Glutamatergic neuron (in vitro differentiated cells): Measurements from ENCODE around the gene TEKT4. TPM values are rescaled to one million over a fixed set of nuclear protein-coding genes. Genes with fewer than 3 reads are reported as not detected.
A peak's percentile ranks its signal among the peaks of the same experiment; 100 is the strongest.
"Not testable (repeated sequence)": the region's sequence is repeated elsewhere in the genome, so short reads cannot be mapped to it uniquely, and the experiment has no call there.

ENCODE experiments used
- DNase-seq: peaks from one replicate; pipeline ENCODE4 v3.0.0; 2022
- H3K27ac Mint-ChIP-seq: one replicate; pipeline ENCODE4 v1.8.0; 2020; ENCODE audit warnings: mild to moderate bottlenecking, mixed read lengths, inconsistent platforms; ENCODE audit not compliant: unreplicated experiment
- H3K27me3 Mint-ChIP-seq: one replicate; pipeline ENCODE4 v1.8.0; 2020; ENCODE audit warnings: mild to moderate bottlenecking, moderate library complexity, mixed read lengths, inconsistent platforms; ENCODE audit not compliant: unreplicated experiment
- H3K36me3 Mint-ChIP-seq: one replicate; pipeline ENCODE4 v1.8.0; 2020; ENCODE audit warnings: mild to moderate bottlenecking, mixed read lengths, inconsistent platforms; ENCODE audit not compliant: unreplicated experiment
- H3K4me1 Mint-ChIP-seq: one replicate; pipeline ENCODE4 v1.8.0; 2020; ENCODE audit warnings: mild to moderate bottlenecking, low read depth, mixed read lengths, inconsistent platforms; ENCODE audit not compliant: unreplicated experiment
- H3K4me3 Mint-ChIP-seq: one replicate; pipeline ENCODE4 v1.8.0; 2020; ENCODE audit warnings: mild to moderate bottlenecking, mixed read lengths, inconsistent platforms; ENCODE audit not compliant: unreplicated experiment
- H3K9me3 Mint-ChIP-seq: one replicate; pipeline ENCODE4 v1.8.0; 2020; ENCODE audit warnings: mild to moderate bottlenecking, moderate library complexity, mixed read lengths, inconsistent platforms; ENCODE audit not compliant: unreplicated experiment
- long read RNA-seq: library from polyadenylated mRNA; unstranded; transcript quantifications from one replicate; pipeline ENCODE4 v2.0.0, GENCODE V29; 2020; ENCODE audit not compliant: unreplicated experiment
- total RNA-seq: library from RNA; stranded (reverse); fragmentation: NEBNext Ultra II Directional; extraction: Animal tissue kit (Norgen Biotek cat#: 25700); gene quantifications from one replicate; pipeline ENCODE4 v1.2.1, GENCODE V29; 2021; ENCODE audit not compliant: unreplicated experiment
- TF ChIP-seq, protein P1 (sequence below): fragments of 200-600 bp; sonication (generic); IDR thresholded peaks from one replicate; pipeline ENCODE4 v1.5.0; 2021; ENCODE audit not compliant: partially characterized antibody, unreplicated experiment

The TEKT4 gene, protein sequence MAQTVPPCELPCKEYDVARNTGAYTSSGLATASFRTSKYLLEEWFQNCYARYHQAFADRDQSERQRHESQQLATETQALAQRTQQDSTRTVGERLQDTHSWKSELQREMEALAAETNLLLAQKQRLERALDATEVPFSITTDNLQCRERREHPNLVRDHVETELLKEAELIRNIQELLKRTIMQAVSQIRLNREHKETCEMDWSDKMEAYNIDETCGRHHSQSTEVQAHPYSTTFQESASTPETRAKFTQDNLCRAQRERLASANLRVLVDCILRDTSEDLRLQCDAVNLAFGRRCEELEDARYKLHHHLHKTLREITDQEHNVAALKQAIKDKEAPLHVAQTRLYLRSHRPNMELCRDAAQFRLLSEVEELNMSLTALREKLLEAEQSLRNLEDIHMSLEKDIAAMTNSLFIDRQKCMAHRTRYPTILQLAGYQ
- not detected for total RNA-seq
- long read RNA-seq, result 0 reads

DNA sequence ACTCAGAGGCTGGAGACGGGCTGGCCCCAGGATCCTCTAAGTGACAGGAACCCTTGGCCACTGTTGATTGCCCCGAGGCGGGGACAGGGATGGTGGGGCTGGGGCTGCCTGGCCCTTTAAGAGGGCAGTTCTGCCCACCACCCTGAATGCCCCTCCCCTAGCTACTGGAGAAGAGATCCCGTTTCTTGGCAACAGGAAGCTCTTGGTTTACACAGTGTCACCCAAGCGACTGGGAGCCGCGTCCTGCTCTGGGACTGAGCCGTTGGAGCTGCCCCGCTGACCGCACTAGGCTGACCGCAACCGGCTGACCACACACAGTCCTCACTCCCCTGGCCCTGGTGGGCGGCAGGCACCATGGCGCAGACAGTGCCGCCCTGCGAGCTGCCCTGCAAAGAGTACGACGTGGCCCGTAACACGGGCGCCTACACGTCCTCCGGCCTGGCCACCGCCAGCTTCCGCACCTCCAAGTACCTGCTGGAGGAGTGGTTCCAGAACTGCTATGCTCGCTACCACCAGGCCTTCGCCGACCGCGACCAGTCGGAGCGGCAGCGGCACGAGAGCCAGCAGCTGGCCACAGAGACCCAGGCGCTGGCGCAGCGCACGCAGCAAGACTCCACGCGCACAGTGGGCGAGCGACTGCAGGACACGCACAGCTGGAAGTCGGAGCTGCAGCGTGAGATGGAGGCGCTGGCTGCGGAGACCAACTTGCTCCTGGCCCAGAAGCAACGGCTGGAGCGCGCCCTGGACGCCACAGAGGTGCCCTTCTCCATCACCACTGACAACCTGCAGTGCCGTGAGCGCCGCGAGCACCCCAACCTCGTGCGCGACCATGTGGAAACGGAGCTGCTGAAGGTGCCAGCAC, at the start of gene TEKT4:
TEKT4 (plus strand) TSS at position 205 of the 862 bp plus-strand sequence; CDS start at position 355, 150 bp downstream.
- DNase-seq, result peak; percentile 44
- Mint-ChIP-seq H3K36me3 (no peaks in the 10 kb centered on the region), H3K4me1 (no peaks in the 10 kb centered on the region), H3K27me3 (peaks cover 8% of the 10 kb centered on the region), H3K27ac (no peak within 1 kb of the TSS), H3K9me3 (peaks cover 1% of the 10 kb centered on the region), H3K4me3 (peak within 1 kb of the TSS; percentile 70)
- TF ChIP-seq, protein P1, sequence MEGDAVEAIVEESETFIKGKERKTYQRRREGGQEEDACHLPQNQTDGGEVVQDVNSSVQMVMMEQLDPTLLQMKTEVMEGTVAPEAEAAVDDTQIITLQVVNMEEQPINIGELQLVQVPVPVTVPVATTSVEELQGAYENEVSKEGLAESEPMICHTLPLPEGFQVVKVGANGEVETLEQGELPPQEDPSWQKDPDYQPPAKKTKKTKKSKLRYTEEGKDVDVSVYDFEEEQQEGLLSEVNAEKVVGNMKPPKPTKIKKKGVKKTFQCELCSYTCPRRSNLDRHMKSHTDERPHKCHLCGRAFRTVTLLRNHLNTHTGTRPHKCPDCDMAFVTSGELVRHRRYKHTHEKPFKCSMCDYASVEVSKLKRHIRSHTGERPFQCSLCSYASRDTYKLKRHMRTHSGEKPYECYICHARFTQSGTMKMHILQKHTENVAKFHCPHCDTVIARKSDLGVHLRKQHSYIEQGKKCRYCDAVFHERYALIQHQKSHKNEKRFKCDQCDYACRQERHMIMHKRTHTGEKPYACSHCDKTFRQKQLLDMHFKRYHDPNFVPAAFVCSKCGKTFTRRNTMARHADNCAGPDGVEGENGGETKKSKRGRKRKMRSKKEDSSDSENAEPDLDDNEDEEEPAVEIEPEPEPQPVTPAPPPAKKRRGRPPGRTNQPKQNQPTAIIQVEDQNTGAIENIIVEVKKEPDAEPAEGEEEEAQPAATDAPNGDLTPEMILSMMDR, result no peak

DNA sequence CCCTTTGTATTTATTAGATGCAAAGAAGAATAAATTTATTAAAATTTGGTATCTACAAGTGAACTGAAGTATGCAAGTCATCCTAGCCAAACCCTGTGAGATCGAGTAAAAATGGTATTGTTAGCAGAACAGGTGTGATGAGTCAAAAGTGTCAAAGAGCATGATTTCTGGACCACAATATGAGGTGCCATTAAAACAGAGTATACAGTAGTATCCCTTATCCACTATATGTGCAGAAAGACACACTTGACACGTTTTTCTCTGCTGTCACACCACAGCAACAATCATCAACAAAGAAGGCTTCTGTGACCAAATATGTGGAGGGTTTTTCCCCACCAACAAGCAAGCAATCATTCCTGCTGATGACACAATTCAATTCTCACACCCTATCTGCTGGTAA, 32.0 kb upstream of the TEKT4 start:
- not testable (repeated sequence) for H3K36me3 Mint-ChIP-seq, H3K27me3 Mint-ChIP-seq, H3K4me1 Mint-ChIP-seq, H3K4me3 Mint-ChIP-seq, H3K9me3 Mint-ChIP-seq, H3K27ac Mint-ChIP-seq, DNase-seq

DNA sequence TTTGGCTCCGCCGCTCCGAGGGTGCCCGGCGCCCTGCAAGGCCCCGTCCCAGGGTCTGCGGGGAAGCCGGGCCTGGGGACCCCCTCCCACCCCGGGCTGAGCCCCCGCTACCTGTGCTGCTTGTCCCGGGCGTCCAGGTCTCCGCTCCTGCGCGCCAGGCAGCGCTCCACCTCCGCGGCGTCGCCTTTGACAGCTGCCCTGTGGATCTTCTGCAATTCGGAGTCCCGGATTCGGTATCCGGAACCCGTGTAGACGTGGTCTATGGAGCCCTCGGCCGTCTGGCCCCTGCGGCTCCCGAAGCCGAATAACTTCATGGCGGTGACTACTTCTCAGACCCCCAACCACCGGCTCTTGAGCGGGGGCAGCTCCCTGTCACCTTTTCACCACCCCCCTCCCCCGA, 14.4 kb upstream of the TEKT4 start:
- peak overlapping the region; percentile 86 for H3K4me3 Mint-ChIP-seq
- DNase-seq, result peak; percentile 13
- not testable (repeated sequence) for H3K9me3 Mint-ChIP-seq, H3K27me3 Mint-ChIP-seq, H3K4me1 Mint-ChIP-seq, H3K27ac Mint-ChIP-seq, H3K36me3 Mint-ChIP-seq

DNA sequence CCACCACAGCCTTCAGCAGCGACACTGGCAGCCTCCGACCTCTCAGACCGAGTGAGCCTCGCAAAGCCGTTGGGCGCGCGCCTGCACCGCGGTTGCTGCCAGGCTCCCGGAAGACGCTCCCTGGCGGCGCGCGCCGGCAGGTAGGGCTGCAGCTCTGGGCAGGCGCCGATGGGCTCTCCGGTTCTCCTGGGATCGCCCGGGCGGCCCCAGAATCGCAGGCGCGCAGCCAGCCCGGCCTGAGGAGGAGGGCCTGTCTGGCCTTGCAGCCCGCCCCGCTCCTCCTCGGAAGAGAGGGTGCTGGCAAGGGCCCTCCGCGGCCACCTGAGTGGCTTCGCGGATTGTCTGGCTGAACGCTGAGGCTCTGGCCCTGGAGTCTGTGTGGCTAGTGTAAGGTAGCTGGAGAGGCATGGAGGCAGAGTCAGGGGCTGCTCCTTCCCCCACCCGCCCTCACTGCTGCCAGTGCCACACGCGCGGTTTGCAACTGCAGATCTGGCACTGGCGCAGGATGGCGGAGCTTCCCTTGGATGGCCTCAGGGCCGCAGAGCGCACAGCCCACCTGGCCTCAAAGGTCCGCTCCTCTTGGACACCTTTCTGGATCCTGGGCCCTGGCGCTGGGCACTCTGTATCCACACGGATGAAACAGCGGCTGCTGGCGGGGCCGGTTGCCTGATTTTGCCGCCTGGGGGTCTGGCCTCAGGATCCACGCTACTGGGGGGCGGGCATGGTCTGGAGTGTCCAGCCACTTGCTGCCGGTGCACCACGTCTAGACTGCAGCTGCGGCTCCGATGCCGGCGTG, 13.7 kb upstream of the TEKT4 start:
- Mint-ChIP-seq H3K4me3 (peak overlapping the region; percentile 86), H3K27me3 (peaks cover 13% of the 10 kb centered on the region)
- H3K36me3 Mint-ChIP-seq, H3K4me1 Mint-ChIP-seq, H3K9me3 Mint-ChIP-seq, H3K27ac Mint-ChIP-seq: not testable (repeated sequence)
- peak; percentile 46 for DNase-seq

DNA sequence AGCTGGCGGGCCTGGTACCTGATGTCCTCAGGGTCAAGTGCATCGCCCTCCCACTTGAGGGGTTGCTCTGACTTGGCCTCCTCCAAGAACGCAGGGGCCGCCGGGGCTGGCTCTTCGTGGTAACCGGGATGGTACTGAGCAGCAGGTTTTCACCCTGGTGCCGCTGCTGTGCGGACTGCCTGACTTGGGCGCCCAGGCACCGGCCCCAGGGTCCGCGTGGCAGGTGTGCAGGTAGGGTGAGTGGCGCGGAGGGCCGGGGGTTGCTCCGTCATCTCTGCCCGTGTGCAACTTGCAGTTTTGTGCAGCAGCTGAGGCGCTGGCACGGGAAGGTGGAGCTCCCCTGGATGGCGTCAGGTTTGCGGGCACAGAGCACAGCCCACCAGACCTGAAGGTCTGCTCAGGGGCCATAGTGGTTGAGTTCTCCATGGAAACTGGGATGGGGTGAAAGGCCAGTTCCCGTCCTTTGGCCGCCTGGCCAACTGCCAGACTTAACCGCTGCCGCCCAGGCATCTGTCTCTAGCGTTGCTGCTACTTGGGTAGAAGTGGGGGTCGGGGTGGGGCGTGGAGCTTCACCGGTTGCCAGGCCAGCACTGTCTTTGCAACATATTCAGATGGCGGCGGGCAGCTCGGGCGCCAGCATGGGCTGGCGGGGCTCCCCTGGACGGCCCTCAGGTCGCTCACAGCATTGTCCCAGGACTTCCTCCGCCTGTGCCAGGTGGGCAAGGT, 12.9 kb upstream of the TEKT4 start:
- DNase-seq, result peak; percentile 13
- H3K9me3 Mint-ChIP-seq, H3K4me3 Mint-ChIP-seq: not testable (repeated sequence)

DNA sequence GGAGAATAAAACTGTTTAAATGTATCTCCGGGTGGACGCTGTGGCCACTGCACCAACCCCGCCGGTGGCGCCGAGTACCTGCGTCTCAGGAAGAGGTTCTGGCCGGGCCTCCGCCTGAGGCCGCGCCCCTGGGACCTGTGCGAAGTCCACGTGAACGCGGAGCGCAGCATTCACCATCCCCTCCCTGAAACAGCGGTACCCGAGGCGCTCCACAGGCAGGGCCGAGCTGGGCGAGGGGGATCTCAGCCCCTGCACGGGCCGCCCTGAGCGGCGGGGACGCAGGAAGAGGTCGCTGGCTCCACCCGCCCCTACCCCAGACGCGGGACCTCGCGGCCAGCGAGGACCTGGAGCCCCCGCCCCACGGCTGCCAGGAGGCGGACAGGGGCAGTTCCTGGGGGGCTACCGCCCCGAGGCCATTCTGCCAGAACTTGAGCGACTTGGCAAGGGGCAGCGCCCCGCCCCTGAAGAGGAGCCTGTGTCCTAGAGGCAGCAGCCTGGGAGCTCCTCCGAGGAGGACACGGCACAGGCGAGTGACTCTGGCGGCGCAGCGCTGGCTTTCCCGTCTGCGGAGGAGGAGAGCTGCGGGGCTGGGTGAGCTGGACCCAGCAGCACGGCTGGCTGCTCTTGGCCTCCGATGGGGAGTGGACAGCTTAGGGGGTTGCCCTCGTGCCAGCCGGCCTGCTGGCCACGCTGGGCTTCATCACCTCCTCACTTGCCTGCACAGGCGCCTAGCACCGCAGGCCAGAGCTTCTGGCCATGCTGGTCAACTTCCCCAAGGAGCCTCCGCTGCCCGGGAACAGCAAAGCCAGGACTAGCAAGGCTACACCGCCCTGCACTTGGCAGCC, 9.7 kb upstream of the TEKT4 start:
- Mint-ChIP-seq H3K36me3 (no peaks in the 10 kb centered on the region), H3K4me3 (peak overlapping the region; percentile 75), H3K9me3 (peaks cover 2% of the 10 kb centered on the region), H3K27ac (no peak overlapping the region), H3K27me3 (peaks cover 19% of the 10 kb centered on the region), H3K4me1 (peaks cover 2% of the 10 kb centered on the region)
- TF ChIP-seq, protein P1, result no peak
- DNase-seq, result peak; percentile 68

More for the DNA sequence above, 12.9 kb upstream of the TEKT4 start:
- not testable (repeated sequence) for H3K36me3 Mint-ChIP-seq, H3K4me1 Mint-ChIP-seq, H3K27ac Mint-ChIP-seq
- H3K27me3 Mint-ChIP-seq, result peaks cover 17% of the 10 kb centered on the region

DNA sequence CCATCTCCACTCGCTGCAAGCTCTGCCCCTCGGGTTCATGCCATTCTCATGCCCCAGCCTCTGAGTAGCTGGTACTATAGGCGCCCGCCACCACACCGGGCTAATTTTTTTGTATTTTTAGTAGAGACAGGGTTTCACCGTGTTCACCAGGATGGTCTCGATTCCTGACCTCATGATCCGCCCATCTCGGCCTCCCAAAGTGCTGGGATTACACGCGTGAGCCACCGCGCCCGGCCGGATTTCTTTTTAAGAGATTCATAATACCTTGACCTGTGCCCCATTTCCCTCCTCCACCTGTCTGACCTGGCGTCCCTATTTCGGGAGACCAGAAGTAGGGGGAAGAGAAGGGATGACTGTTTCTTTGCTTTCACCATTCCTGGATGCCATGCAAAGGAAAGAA, 8.3 kb upstream of the TEKT4 start:
- not testable (repeated sequence) for H3K27ac Mint-ChIP-seq, H3K36me3 Mint-ChIP-seq, H3K4me3 Mint-ChIP-seq, H3K9me3 Mint-ChIP-seq, H3K4me1 Mint-ChIP-seq, DNase-seq
- peaks cover 20% of the 10 kb centered on the region for H3K27me3 Mint-ChIP-seq
